Endothelial cell of umbilical vein (primary cell): ENCODE data around the gene CHML. TPM values are rescaled to one million over a fixed set of nuclear protein-coding genes. Genes with fewer than 3 reads are reported as not detected.

ENCODE experiments used
- BruUV-seq: library from RNA; stranded (reverse); fragments of 400-500 nt; replicated peaks from 2 replicates; lab custom pipeline; 2021; lab: Mats Ljungman, UMichigan
- CTCF ChIA-PET: fragments of 300-600, 350-600 bp; sonication (Branson Sonifier 250); formaldehyde crosslinking; loops from one replicate; lab custom pipeline; 2021; ENCODE audit warnings: antibody characterized with exemption, inconsistent platforms; lab: Charles Lee
- POLR2A ChIA-PET: fragments of 300-600, 350-600 bp; sonication (Branson Sonifier 250); formaldehyde crosslinking; loops from one replicate; lab custom pipeline; 2021; ENCODE audit warnings: antibody characterized with exemption, inconsistent platforms; lab: Charles Lee
- DNase-seq: peaks from one replicate; pipeline ENCODE4 v3.0.0-alpha.2; 2011; ENCODE audit warnings: low read depth, low spot score
- FAIRE-seq: peaks from 2 replicates; lab custom pipeline; 2011; peaks lifted over from hg19 to GRCh38; lab: Jason Lieb, UNC
- H2AFZ ChIP-seq: 2 replicates; pipeline ENCODE4 v1.6.0; 2012; ENCODE audit warnings: low read depth, low read length, control low read depth, inconsistent platforms
- H3K27ac ChIP-seq: 2 replicates; pipeline ENCODE4 v1.5.1; 2011; ENCODE audit warnings: low read depth, mild to moderate bottlenecking, control low read depth, low read length, moderate library complexity; ENCODE audit not compliant: insufficient read depth
- H3K27me3 ChIP-seq, 2 experiments: 2 replicates each; pipeline versions ENCODE4 v1.6.0 to v1.6.1; 2011; ENCODE audit warnings: low read length in 2 of 2, mixed read lengths in 1 of 2; ENCODE audit not compliant: control insufficient read depth in 2 of 2, insufficient read depth in 2 of 2
- H3K36me3 ChIP-seq, 2 experiments: 2 replicates in 1 of 2; 3 replicates in 1 of 2; pipeline ENCODE4 v1.5.1; 2011; ENCODE audit warnings: low read length in 2 of 2, mild to moderate bottlenecking in 1 of 2, moderate library complexity in 1 of 2; ENCODE audit not compliant: control insufficient read depth in 2 of 2, insufficient read depth in 2 of 2; ENCODE audit errors: extremely low read depth in 1 of 2
- H3K4me1 ChIP-seq: 3 replicates; pipeline ENCODE4 v1.5.1; 2011; ENCODE audit warnings: mild to moderate bottlenecking, low read length; ENCODE audit not compliant: control insufficient read depth, insufficient read depth; ENCODE audit errors: extremely low read depth
- H3K4me2 ChIP-seq: 2 replicates; pipeline ENCODE4 v1.6.1; 2011; ENCODE audit warnings: low read length, control low read depth, mixed read lengths; ENCODE audit not compliant: insufficient read depth
- H3K4me3 ChIP-seq, 3 experiments: fragments of 200-600 bp in 1 of 3; sonication (generic), shearing (Covaris generic) in 1 of 3; replicated peaks in 1 of 3; 2 replicates each; pipeline ENCODE4 v1.5.1; 2011 to 2016; ENCODE audit warnings: control low read depth in 3 of 3, low read length in 3 of 3, mild to moderate bottlenecking in 2 of 3, inconsistent platforms in 1 of 3, low read depth in 1 of 3, moderate library complexity in 1 of 3; ENCODE audit not compliant: insufficient read depth in 1 of 3
- H3K79me2 ChIP-seq: 2 replicates; pipeline ENCODE4 v1.6.0; 2012; ENCODE audit warnings: low read length, inconsistent platforms; ENCODE audit not compliant: control insufficient read depth, insufficient read depth
- H3K9ac ChIP-seq: replicated peaks from 2 replicates; pipeline ENCODE3; 2011; ENCODE audit warnings: low read length, control low read depth; ENCODE audit not compliant: insufficient read depth; ENCODE audit errors: extremely low read depth
- H3K9me1 ChIP-seq: replicated peaks from 3 replicates; pipeline ENCODE4 v1.6.0; 2011; ENCODE audit warnings: mild to moderate bottlenecking, low read length; ENCODE audit not compliant: control insufficient read depth, insufficient read depth; ENCODE audit errors: extremely low read depth
- H3K9me3 ChIP-seq: replicated peaks from 2 replicates; pipeline ENCODE4 v1.5.1; 2012; ENCODE audit warnings: low read length, inconsistent platforms; ENCODE audit not compliant: control insufficient read depth, insufficient read depth
- H4K20me1 ChIP-seq: replicated peaks from 2 replicates; pipeline ENCODE3; 2011; ENCODE audit warnings: mild to moderate bottlenecking, low read length; ENCODE audit not compliant: control insufficient read depth, insufficient read depth; ENCODE audit errors: extremely low read depth
- CTCF ChIP-seq, 2 donors: IDR thresholded peaks; 1 replicate in 1 of 2; 2 replicates in 1 of 2; pipeline ENCODE4 v1.5.1; 2011; ENCODE audit warnings: low read length in 2 of 2, mild to moderate bottlenecking in 2 of 2, moderate library complexity in 2 of 2, control low read depth in 1 of 2, inconsistent platforms in 1 of 2, low read depth in 1 of 2; ENCODE audit not compliant: insufficient read depth in 1 of 2; ENCODE audit errors: extremely low read depth in 1 of 2
- EZH2 ChIP-seq: IDR thresholded peaks from 2 replicates; pipeline ENCODE4 v1.6.1; 2012; ENCODE audit warnings: borderline replicate concordance, low read depth, mild to moderate bottlenecking, moderate library complexity, low read length, inconsistent platforms; ENCODE audit not compliant: severe bottlenecking
- FOS ChIP-seq: IDR thresholded peaks from 2 replicates; pipeline ENCODE4 v1.6.1; 2011; ENCODE audit warnings: mild to moderate bottlenecking, low read length, moderate library complexity, borderline replicate concordance; ENCODE audit not compliant: insufficient read depth
- GATA2 ChIP-seq: IDR thresholded peaks from 2 replicates; pipeline ENCODE4 v1.7.0; 2011; ENCODE audit warnings: low read depth, mild to moderate bottlenecking, moderate library complexity, mixed read lengths, low read length; ENCODE audit not compliant: insufficient read length, insufficient read depth
- JUN ChIP-seq: IDR thresholded peaks from 2 replicates; pipeline ENCODE4 v1.6.1; 2011; ENCODE audit warnings: borderline replicate concordance, low read depth; ENCODE audit not compliant: insufficient read length, insufficient read depth
- MAX ChIP-seq: IDR thresholded peaks from 2 replicates; pipeline ENCODE4 v1.6.1; 2011; ENCODE audit not compliant: insufficient read depth, insufficient read length
- MYC ChIP-seq: IDR thresholded peaks from one replicate; pipeline ENCODE4 v1.6.1; 2011; ENCODE audit warnings: mild to moderate bottlenecking, low read depth, low read length
- POLR2A ChIP-seq: IDR thresholded peaks from 2 replicates; pipeline ENCODE4 v1.6.1; 2012; ENCODE audit warnings: low read depth, mild to moderate bottlenecking, control low read depth, low read length
- POLR2AphosphoS5 ChIP-seq: IDR thresholded peaks from 2 replicates; pipeline ENCODE4 v1.6.1; 2012; ENCODE audit warnings: low read depth, mild to moderate bottlenecking, control low read depth, low read length, moderate library complexity; ENCODE audit not compliant: insufficient read depth
- dilution Hi-C: fragments of 300-500 bp; cut with MboI; formaldehyde crosslinking; loops from one replicate; pipeline ENCODE4 v1.15.0; 2019; ENCODE audit warnings: low sequenced_read_pairs; ENCODE audit not compliant: extremely low pct_ligation_motif_present
- intact Hi-C: fragments of 100-400 bp; cut with micrococcal nuclease; formaldehyde crosslinking; loops from one replicate; pipeline ENCODE4 v1.10.0; 2022
- polyA plus RNA-seq, 4 experiments: library from polyadenylated mRNA; depleted of rRNA in 3 of 4; stranded (reverse) in 3 of 4; unstranded in 1 of 4; fragments of >200 nt; gene quantifications; 2 replicates each; pipeline versions ENCODE4 v1.2.1 to v1.2.3, GENCODE V29; 2011 to 2012; ENCODE audit warnings: missing spikeins in 1 of 4
- total RNA-seq: library from RNA; stranded (reverse); gene quantifications from 2 replicates; pipeline ENCODE4 v1.2.3, GENCODE V29; 2021

Gene CHML
- total and polyA plus RNA-seq, 2 donors (not counting 3 experiments of a cell fraction or from before 2014, with no cell fraction given): 3.3 to 22.3 TPM

- Histone ChIP-seq H3K27ac (no peak overlapping the region), H3K9me3 (no peaks in the 10 kb centered on the region), H2AFZ (no peak overlapping the region), H3K36me3 (no peaks in the 10 kb centered on the region), H3K27me3 (no peaks in the 10 kb centered on the region), H3K4me3 (no peak overlapping the region), H4K20me1 (no peaks in the 10 kb centered on the region), H3K79me2 (no peaks in the 10 kb centered on the region), H3K9ac (no peak overlapping the region), H3K4me1 (no peaks in the 10 kb centered on the region), H3K4me2 (no peak overlapping the region), H3K9me1 (no peaks in the 10 kb centered on the region)
- ChIA-PET CTCF (no interaction called here), POLR2A (no interaction called here)
- no TSS peak for BruUV-seq
- TF ChIP-seq POLR2A (no peak), EZH2 (no peak), MAX (no peak), MYC (no peak), POLR2AphosphoS5 (no peak), GATA2 (no peak), CTCF (IDR thresholded peaks at IDR 0.05; ENCODE audit: extremely low read depth in 1 of 2, insufficient read depth in 1 of 2, low read depth in 1 of 2, low read length in 2 of 2) (no peak), FOS (no peak), JUN (no peak)
- FAIRE-seq (no peak), DNase-seq (no peak)
- intact Hi-C loops: no loop called here
- dilution Hi-C loops: no loop called here
These were observed 37.0 kb upstream of the CHML start for GRCh38 chr1:241677201-241677600.
